Neural progenitor cell (in vitro differentiated cells): ENCODE data around the gene BRI3BP. TPM values are rescaled to one million over a fixed set of nuclear protein-coding genes. Genes with fewer than 3 reads are reported as not detected.

ENCODE experiments used
- DNase-seq: peaks from one replicate; pipeline ENCODE4 v3.0.0-alpha.2; 2016; ENCODE audit warnings: low spot score
- H2AFZ ChIP-seq: fragments of 200-600 bp; sonication (generic); replicated peaks from 2 replicates; pipeline ENCODE4 v1.6.1; 2016; ENCODE audit warnings: antibody characterized with exemption
- H3F3A ChIP-seq: fragments of 200-600 bp; sonication (generic); 2 replicates; pipeline ENCODE4 v1.6.1; 2016; ENCODE audit warnings: antibody characterized with exemption, low read depth
- H3K27ac ChIP-seq: fragments of 200-600 bp; sonication (generic); 2 replicates; pipeline ENCODE4 v1.5.1; 2016; ENCODE audit warnings: mild to moderate bottlenecking
- H3K27me3 ChIP-seq: fragments of 200-600 bp; sonication (generic); 2 replicates; pipeline ENCODE4 v1.6.1; 2016; ENCODE audit warnings: mild to moderate bottlenecking, moderate library complexity
- H3K36me3 ChIP-seq: fragments of 200-600 bp; sonication (generic); 2 replicates; pipeline ENCODE4 v1.5.1; 2016
- H3K4me1 ChIP-seq: fragments of 200-600 bp; sonication (generic); 2 replicates; pipeline ENCODE4 v1.6.1; 2016; ENCODE audit warnings: mixed run types
- H3K4me2 ChIP-seq: fragments of 200-600 bp; sonication (generic); 2 replicates; pipeline ENCODE4 v1.6.1; 2016
- H3K4me3 ChIP-seq: fragments of 200-600 bp; sonication (generic); 2 replicates; pipeline ENCODE4 v1.5.1; 2016
- H3K79me2 ChIP-seq: fragments of 200-600 bp; sonication (generic); 2 replicates; pipeline ENCODE4 v1.6.1; 2016; ENCODE audit warnings: low read depth
- H3K9ac ChIP-seq: fragments of 200-600 bp; sonication (generic); 2 replicates; pipeline ENCODE4 v1.6.1; 2016
- H3K9me3 ChIP-seq: fragments of 200-600 bp; sonication (generic); 2 replicates; pipeline ENCODE4 v1.5.1; 2016; ENCODE audit warnings: low read depth
- H4K20me1 ChIP-seq: fragments of 200-600 bp; sonication (generic); 2 replicates; pipeline ENCODE4 v1.6.1; 2016; ENCODE audit warnings: low read depth
- H3K27ac Mint-ChIP-seq: 3 replicates; pipeline ENCODE4 v1.8.0; 2021; ENCODE audit warnings: mixed read lengths
- H3K27me3 Mint-ChIP-seq: 2 replicates; pipeline ENCODE4 v1.8.0; 2022; ENCODE audit warnings: low read depth, mild to moderate bottlenecking, inconsistent platforms, moderate library complexity, mixed read lengths; ENCODE audit not compliant: insufficient read depth
- H3K36me3 Mint-ChIP-seq: 3 replicates; pipeline ENCODE4 v1.8.0; 2021; ENCODE audit warnings: mixed read lengths
- H3K4me1 Mint-ChIP-seq: 3 replicates; pipeline ENCODE4 v1.8.0; 2021; ENCODE audit warnings: mixed read lengths
- H3K4me3 Mint-ChIP-seq: 3 replicates; pipeline ENCODE4 v1.8.0; 2021; ENCODE audit warnings: mild to moderate bottlenecking, moderate library complexity, mixed read lengths
- H3K9me3 Mint-ChIP-seq: 3 replicates; pipeline ENCODE4 v1.8.0; 2020; ENCODE audit warnings: mixed read lengths
- CTCF ChIP-seq: fragments of 200-600 bp; sonication (generic); IDR thresholded peaks from 2 replicates; pipeline ENCODE4 v1.5.1; 2017; ENCODE audit warnings: antibody characterized with exemption, mild to moderate bottlenecking
- EZH2 ChIP-seq: fragments of 200-600 bp; sonication (generic); IDR thresholded peaks from 2 replicates; pipeline ENCODE4 v1.6.1; 2017; ENCODE audit warnings: antibody characterized with exemption, mild to moderate bottlenecking, moderate library complexity
- EZH2phosphoT487 ChIP-seq: fragments of 200-600 bp; sonication (generic); IDR thresholded peaks from 2 replicates; pipeline ENCODE4 v1.6.1; 2017; ENCODE audit warnings: antibody characterized with exemption
- small RNA-seq: library from RNA; depleted of rRNA; stranded (forward); fragments of <200 nt; gene quantifications from one replicate; pipeline ENCODE3, GENCODE V24; 2015
- total RNA-seq: library from RNA; depleted of rRNA; stranded (reverse); fragments of >200 nt; gene quantifications from 2 replicates; pipeline ENCODE4 v1.2.3, GENCODE V29; 2015; ENCODE audit warnings: low replicate concordance

Gene BRI3BP
- total RNA-seq, 1 donor from 2014 or later = 2.5 TPM

DNA sequence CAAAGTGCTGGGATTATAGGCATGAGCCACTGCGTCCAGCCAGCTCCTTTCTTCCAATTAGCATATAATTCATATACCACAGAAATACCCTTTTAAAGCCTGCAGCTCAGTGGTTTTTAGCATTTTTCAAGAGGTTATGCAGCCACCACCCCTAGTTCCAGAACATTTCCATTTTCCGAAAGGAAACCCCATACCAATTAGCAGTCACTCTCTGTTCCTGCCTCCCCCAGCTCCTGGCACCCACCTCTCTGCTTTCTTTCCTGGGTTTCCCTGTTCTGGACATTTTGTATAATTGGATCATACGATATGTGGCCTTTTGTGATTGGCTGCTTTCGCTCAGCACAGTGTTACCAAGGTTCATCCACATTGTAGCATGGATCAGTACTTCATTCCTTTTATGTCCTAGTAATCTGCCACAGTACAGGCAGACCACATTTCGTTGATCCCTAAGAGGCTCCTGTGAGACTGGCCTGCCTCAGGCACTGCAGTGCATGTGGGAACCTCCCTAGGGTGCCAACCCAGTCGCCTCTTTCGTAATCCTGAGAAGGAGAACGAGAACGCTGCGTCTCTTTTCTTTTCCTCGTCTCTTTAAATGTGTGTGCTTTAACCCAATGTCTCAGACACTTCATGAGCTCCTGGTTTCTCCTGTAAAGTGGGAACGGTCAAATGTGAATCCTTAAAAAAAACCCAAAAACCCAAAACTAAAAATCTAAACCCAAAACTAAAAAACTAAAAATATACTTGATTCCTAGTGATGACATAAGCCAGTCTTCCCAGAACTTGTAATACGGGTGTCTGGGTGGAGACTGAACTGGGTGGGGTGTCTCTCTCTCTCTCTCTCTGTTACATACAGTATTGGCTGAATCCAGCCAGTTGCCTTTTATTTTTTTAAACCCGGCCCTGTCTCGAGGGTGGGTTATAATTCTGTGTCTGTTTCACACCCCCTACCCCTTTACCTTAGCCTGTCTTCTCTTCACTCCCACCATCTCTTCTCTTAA lies 86.5 kb downstream of the BRI3BP start:
- Mint-ChIP-seq H3K4me3 (no peak overlapping the region), H3K27ac (peak overlapping the region; percentile 61)

More for the DNA sequence above, 86.5 kb downstream of the BRI3BP start:
- Mint-ChIP-seq H3K36me3 (peaks cover 19% of the 10 kb centered on the region), H3K27me3 (no peaks in the 10 kb centered on the region), H3K9me3 (peaks cover 2% of the 10 kb centered on the region), H3K4me1 (peaks cover 4% of the 10 kb centered on the region)
- no peaks in the 10 kb centered on the region for H3F3A ChIP-seq
- no peaks in the 10 kb centered on the region for H3K4me1 ChIP-seq
- H3K4me3 ChIP-seq = no peak overlapping the region
- TF ChIP-seq CTCF (no peak), EZH2 (no peak), EZH2phosphoT487 (no peak)
- DNase-seq = no peak
- H4K20me1 ChIP-seq = no peaks in the 10 kb centered on the region
- H3K9me3 ChIP-seq = no peaks in the 10 kb centered on the region
- no peak overlapping the region for H2AFZ ChIP-seq
- H3K27me3 ChIP-seq = no peaks in the 10 kb centered on the region
- no peak overlapping the region for H3K27ac ChIP-seq
- no peaks in the 10 kb centered on the region for H3K79me2 ChIP-seq
- no peak overlapping the region for H3K4me2 ChIP-seq
- H3K9ac ChIP-seq = no peak overlapping the region
- no peaks in the 10 kb centered on the region for H3K36me3 ChIP-seq

Small RNA genes lying within 50 kb of the gene (small RNA-seq; reads per million reads assigned to genes)
- gene AC122688.1 = not detected

Other genes with a start within 250 kb of the BRI3BP start
- gene SCARB1, start 129.8 kb upstream of the BRI3BP start, total RNA-seq = 4.3 and 7.8 TPM in 2 replicates
- gene UBC, start 79.0 kb upstream of the BRI3BP start, total RNA-seq = 857 and 897 TPM in 2 replicates
- 5.4 and 12.2 TPM in 2 replicates for gene DHX37, start 4.5 kb upstream of the BRI3BP start, total RNA-seq
- 16.6 and 22.9 TPM in 2 replicates for gene AACS, start 71.8 kb downstream of the BRI3BP start, total RNA-seq
- 12.8 and 13.2 TPM in 2 replicates for gene TMEM132B, start 192.7 kb downstream of the BRI3BP start, total RNA-seq